GM19240 (cell line): ENCODE data around the gene ZC3H7A.

ENCODE experiments used
- DNase-seq: peaks from one replicate; pipeline ENCODE4 v3.0.0; 2011; ENCODE audit warnings: low spot score; ENCODE audit not compliant: insufficient read length

The ZC3H7A gene

DNA sequence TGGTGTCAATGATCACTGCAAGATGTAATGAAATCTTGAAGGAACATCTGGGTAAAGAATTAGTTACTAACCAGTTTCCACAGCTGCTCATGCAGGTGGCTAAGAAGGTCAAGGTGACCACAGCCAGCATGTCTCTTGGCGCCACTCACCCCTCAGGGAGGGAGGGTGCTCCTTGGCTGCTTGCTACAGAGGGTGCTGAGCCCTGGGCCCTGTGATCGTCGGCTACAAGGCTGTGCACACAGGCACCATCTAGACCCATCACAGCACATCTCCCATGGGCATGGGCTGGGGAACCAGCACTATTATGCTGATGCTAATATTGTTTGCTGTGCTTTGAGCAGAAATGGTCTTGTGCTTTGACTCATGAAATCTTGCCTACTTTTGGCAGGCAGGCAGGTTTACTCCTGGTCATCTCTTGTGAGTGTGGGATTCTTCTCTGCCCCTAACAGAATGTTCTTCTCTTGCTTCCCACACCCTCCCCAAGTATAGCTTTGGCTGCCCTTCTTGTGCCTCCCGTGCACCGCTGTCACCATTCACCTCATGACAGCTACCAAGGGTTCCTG, 90.8 kb downstream of the ZC3H7A start:
- no peak for DNase-seq

DNA sequence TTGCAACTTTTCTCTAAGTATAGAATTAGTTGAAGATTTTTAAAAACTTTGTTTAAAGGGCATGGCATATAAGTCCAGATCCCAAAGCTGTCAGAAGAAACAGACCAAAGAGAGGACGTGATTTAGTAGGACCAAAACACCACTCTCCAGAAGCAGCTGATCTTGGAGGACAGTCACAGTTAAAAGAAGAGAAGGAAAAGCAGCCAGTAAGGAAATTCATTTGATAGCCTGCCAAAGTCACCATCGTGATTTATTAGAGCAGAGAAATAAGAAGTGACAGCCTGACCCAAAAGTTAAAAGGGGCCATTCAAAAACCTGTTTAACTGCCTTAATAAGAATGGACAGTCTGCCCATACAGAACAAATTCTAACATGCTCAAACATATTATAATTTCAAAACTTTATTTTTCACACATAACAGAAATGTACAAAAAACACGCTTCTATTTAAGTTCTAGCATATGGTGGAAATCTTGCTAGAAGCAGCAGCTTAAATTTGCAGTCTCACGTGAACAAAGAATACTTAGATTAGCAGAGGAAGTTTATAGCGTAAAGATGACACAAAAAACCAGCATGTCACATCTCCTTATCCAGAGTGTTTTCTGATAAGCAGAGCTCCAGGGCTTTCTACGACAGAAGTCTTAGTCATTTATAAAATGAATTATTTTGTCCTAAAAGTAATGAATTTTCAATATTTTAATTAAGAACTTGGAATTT, 91.6 kb downstream of the ZC3H7A start:
- DNase-seq = no peak
